H1 (cell line): Measurements from ENCODE around the gene CENPW. TPM values are rescaled to one million over a fixed set of nuclear protein-coding genes. Genes with fewer than 3 reads are reported as not detected.

Source experiments
- CTCF ChIA-PET: fragments of 300-600 bp; sonication (Branson Sonifier 250); formaldehyde crosslinking; loops from one replicate; lab custom pipeline; 2021; ENCODE audit not compliant: partially characterized antibody; lab: Charles Lee
- POLR2A ChIA-PET: fragments of 300-600 bp; sonication (Branson Sonifier 250); formaldehyde crosslinking; loops from one replicate; lab custom pipeline; 2021; ENCODE audit warnings: inconsistent platforms; ENCODE audit not compliant: partially characterized antibody; lab: Charles Lee
- DNase-seq, 2 experiments: peaks; one replicate each; pipeline versions ENCODE4 v3.0.0 to v3.0.0-alpha.2; 2010 to 2022; ENCODE audit warnings: low spot score in 2 of 2, low read depth in 1 of 2, mixed read lengths in 1 of 2
- FAIRE-seq: peaks from 2 replicates; lab custom pipeline; 2011; peaks lifted over from hg19 to GRCh38; lab: Jason Lieb, UNC
- H2AFZ ChIP-seq: 2 replicates; pipeline ENCODE4 v1.8.1; 2012; ENCODE audit warnings: low read length, inconsistent platforms
- H2AK5ac ChIP-seq: 2 replicates; pipeline ENCODE4 v1.6.1; 2013; ENCODE audit warnings: low read depth, low read length
- H2BK120ac ChIP-seq: replicated peaks from 2 replicates; pipeline ENCODE3; 2013; ENCODE audit warnings: low read depth, low read length, inconsistent platforms
- H2BK12ac ChIP-seq: 2 replicates; pipeline ENCODE4 v1.6.1; 2013; ENCODE audit warnings: low read depth, low read length
- H2BK15ac ChIP-seq: 2 replicates; pipeline ENCODE4 v1.6.1; 2013; ENCODE audit warnings: low read length
- H2BK20ac ChIP-seq: 2 replicates; pipeline ENCODE4 v1.6.1; 2013; ENCODE audit warnings: low read length
- H2BK5ac ChIP-seq: 2 replicates; pipeline ENCODE4 v1.6.1; 2013; ENCODE audit warnings: low read depth, low read length
- H3K14ac ChIP-seq: 2 replicates; pipeline ENCODE4 v1.6.1; 2013; ENCODE audit warnings: inconsistent platforms; ENCODE audit not compliant: insufficient read length
- H3K18ac ChIP-seq: 2 replicates; pipeline ENCODE4 v1.6.1; 2013; ENCODE audit warnings: low read length; ENCODE audit errors: extremely low read depth
- H3K23ac ChIP-seq: 2 replicates; pipeline ENCODE4 v1.6.1; 2013; ENCODE audit warnings: inconsistent platforms; ENCODE audit not compliant: insufficient read length
- H3K23me2 ChIP-seq: 2 replicates; pipeline ENCODE4 v1.6.1; 2013; ENCODE audit warnings: low read depth, low read length
- H3K27ac ChIP-seq: 2 replicates; pipeline ENCODE4 v1.6.1; 2011; ENCODE audit warnings: low read depth, low read length, inconsistent platforms
- H3K27me3 ChIP-seq, 4 experiments: replicated peaks in 1 of 4; 1 replicate in 1 of 4; 2 replicates in 3 of 4; pipeline versions ENCODE4 v1.6.1 to v1.8.1; 2011 to 2013; ENCODE audit warnings: low read length in 3 of 4, mild to moderate bottlenecking in 3 of 4, inconsistent platforms in 2 of 4, mixed read lengths in 2 of 4, moderate library complexity in 1 of 4; ENCODE audit not compliant: control insufficient read depth in 3 of 4, insufficient read depth in 3 of 4; ENCODE audit errors: extremely low read depth in 1 of 4
- H3K36me3 ChIP-seq, 4 experiments: 2 replicates each; pipeline versions ENCODE4 v1.6.1 to v1.8.1; 2011 to 2013; ENCODE audit warnings: mild to moderate bottlenecking in 4 of 4, low read length in 3 of 4, moderate library complexity in 2 of 4, control low read depth in 1 of 4, inconsistent platforms in 1 of 4; ENCODE audit not compliant: insufficient read depth in 4 of 4, control insufficient read depth in 2 of 4
- H3K4ac ChIP-seq: replicated peaks from 2 replicates; pipeline ENCODE3; 2013; ENCODE audit warnings: low read length, low read depth, mixed read lengths, inconsistent platforms; ENCODE audit not compliant: insufficient read length
- H3K4me1 ChIP-seq, 4 experiments: replicated peaks in 1 of 4; 1 replicate in 1 of 4; 2 replicates in 3 of 4; pipeline versions ENCODE4 v1.6.1 to v1.8.1; 2011 to 2013; ENCODE audit warnings: low read length in 3 of 4, inconsistent platforms in 2 of 4, mixed read lengths in 1 of 4; ENCODE audit not compliant: insufficient read depth in 4 of 4, control insufficient read depth in 3 of 4
- H3K4me2 ChIP-seq, 2 experiments: 2 replicates each; pipeline versions ENCODE4 v1.6.1 to v1.8.1; 2011 to 2013; ENCODE audit warnings: low read depth in 2 of 2, low read length in 2 of 2, control low read depth in 1 of 2, inconsistent platforms in 1 of 2, mild to moderate bottlenecking in 1 of 2; ENCODE audit not compliant: insufficient read depth in 1 of 2
- H3K4me3 ChIP-seq, 4 experiments: fragments of 200-600, 300-600 bp in 1 of 4; sonication (generic), shearing (Covaris generic), sonication (Bioruptor Twin) in 1 of 4; 2 replicates each; pipeline versions ENCODE4 v1.5.1 to v1.8.1; 2011 to 2016; ENCODE audit warnings: low read length in 4 of 4, low read depth in 3 of 4, control low read depth in 2 of 4, inconsistent platforms in 2 of 4, mild to moderate bottlenecking in 2 of 4, mixed read lengths in 1 of 4, moderate library complexity in 1 of 4; ENCODE audit not compliant: insufficient read depth in 2 of 4; ENCODE audit errors: extremely low read depth in 1 of 4
- H3K56ac ChIP-seq: replicated peaks from 2 replicates; pipeline ENCODE3; 2013; ENCODE audit warnings: low read depth, mild to moderate bottlenecking, mixed read lengths, low read length, inconsistent platforms; ENCODE audit not compliant: insufficient read length
- H3K79me1 ChIP-seq: 2 replicates; pipeline ENCODE4 v1.6.1; 2013; ENCODE audit warnings: low read depth, low read length, control low read depth
- H3K79me2 ChIP-seq, 2 experiments: 2 replicates each; pipeline versions ENCODE4 v1.6.1 to v1.8.1; 2012 to 2013; ENCODE audit warnings: low read length in 2 of 2, mild to moderate bottlenecking in 2 of 2, inconsistent platforms in 1 of 2; ENCODE audit not compliant: insufficient read depth in 2 of 2, control insufficient read depth in 1 of 2
- H3K9ac ChIP-seq, 4 experiments: replicated peaks in 1 of 4; 1 replicate in 1 of 4; 2 replicates in 3 of 4; pipeline versions ENCODE4 v1.6.1 to v1.8.1; 2011 to 2013; ENCODE audit warnings: low read depth in 3 of 4, low read length in 3 of 4, control low read depth in 2 of 4, mild to moderate bottlenecking in 2 of 4, moderate library complexity in 2 of 4, inconsistent platforms in 1 of 4; ENCODE audit errors: extremely low read depth in 1 of 4
- H3K9me3 ChIP-seq, 2 experiments: 2 replicates each; pipeline versions ENCODE4 v1.6.1 to v1.8.1; 2012 to 2013; ENCODE audit warnings: mild to moderate bottlenecking in 2 of 2, moderate library complexity in 2 of 2, control low read depth in 1 of 2, inconsistent platforms in 1 of 2, low read depth in 1 of 2, low read length in 1 of 2, mixed read lengths in 1 of 2; ENCODE audit not compliant: insufficient read depth in 2 of 2
- H4K20me1 ChIP-seq, 2 experiments: replicated peaks in 1 of 2; 2 replicates each; pipeline versions ENCODE3 to v1.8.1; 2011 to 2013; ENCODE audit warnings: inconsistent platforms in 2 of 2, low read length in 2 of 2, mild to moderate bottlenecking in 1 of 2; ENCODE audit not compliant: insufficient read depth in 2 of 2, control insufficient read depth in 1 of 2
- H4K5ac ChIP-seq: 2 replicates; pipeline ENCODE4 v1.6.1; 2013; ENCODE audit warnings: low read length, low read depth, mixed read lengths, inconsistent platforms; ENCODE audit not compliant: insufficient read length
- H4K8ac ChIP-seq: 2 replicates; pipeline ENCODE4 v1.8.0; 2013; ENCODE audit warnings: mild to moderate bottlenecking, moderate library complexity, low read length, inconsistent platforms; ENCODE audit not compliant: insufficient read depth; ENCODE audit errors: extremely low read depth
- H4K91ac ChIP-seq: replicated peaks from 2 replicates; pipeline ENCODE3; 2013; ENCODE audit warnings: low read length, mixed read lengths, inconsistent platforms; ENCODE audit not compliant: insufficient read length
- BACH1 ChIP-seq: IDR thresholded peaks from 2 replicates; pipeline ENCODE4 v1.6.1; 2012; ENCODE audit warnings: low read length, improper control_type of control experiment
- FOSL1 ChIP-seq: IDR thresholded peaks from 2 replicates; pipeline ENCODE4 v1.6.1; 2011; ENCODE audit warnings: mild to moderate bottlenecking, low read depth, low read length, moderate library complexity; ENCODE audit not compliant: insufficient read depth
- HDAC2 ChIP-seq, 2 experiments: fragments of 300-600 bp in 1 of 2; sonication (generic) in 1 of 2; IDR thresholded peaks; 2 replicates each; pipeline ENCODE4 v1.6.1; 2011 to 2012; ENCODE audit warnings: low read depth in 2 of 2, low read length in 2 of 2, mild to moderate bottlenecking in 2 of 2, moderate library complexity in 2 of 2, borderline replicate concordance in 1 of 2, inconsistent platforms in 1 of 2
- MAX ChIP-seq: IDR thresholded peaks from 2 replicates; pipeline ENCODE4 v1.6.1; 2012; ENCODE audit warnings: inconsistent platforms
- SP2 ChIP-seq: IDR thresholded peaks from 2 replicates; pipeline ENCODE4 v1.6.1; 2012; ENCODE audit warnings: mild to moderate bottlenecking, low read length, inconsistent platforms
- TCF12 ChIP-seq: IDR thresholded peaks from 2 replicates; pipeline ENCODE4 v1.6.1; 2011; ENCODE audit warnings: low read depth, mild to moderate bottlenecking, low read length
- polyA plus RNA-seq, 7 experiments: library from polyadenylated mRNA; depleted of rRNA in 3 of 7; stranded (reverse) in 5 of 7; unstranded in 2 of 7; fragments of >200 nt in 5 of 7; fragments of 200-250 nt in 2 of 7; gene quantifications; 1 replicate in 5 of 7; 2 replicates in 1 of 7; 4 replicates in 1 of 7; pipeline versions ENCODE4 v1.2.1 to v1.2.3, GENCODE V29; 2011 to 2013; ENCODE audit warnings: missing spikeins in 2 of 7, mixed read lengths in 2 of 7
- total RNA-seq: library from RNA; stranded (reverse); fragmentation: NEBNext Ultra II Directional; extraction: Animal tissue kit (Norgen Biotek cat#: 25700); gene quantifications from 2 replicates; pipeline ENCODE4 v1.2.1, GENCODE V29; 2021

CENPW gene
- total and polyA plus RNA-seq, 2 of the 8 experiments (the other 6 are each of a cell fraction or from before 2014, with no cell fraction given) = 22.0 to 91.1 TPM

GRCh38 chr6:126356526-126356925, 16.6 kb downstream of the CENPW start:
- Histone ChIP-seq H3K79me1 (no peaks in the 10 kb centered on the region), H3K4ac (no peak overlapping the region), H4K91ac (no peak overlapping the region), H2BK20ac (no peak overlapping the region), H3K4me1 (no peaks in the 10 kb centered on the region; a peak in 1 of 7 replicates), H4K8ac (no peak overlapping the region), H3K18ac (no peak overlapping the region), H3K56ac (no peak overlapping the region), H3K36me3 (no peaks in the 10 kb centered on the region), H3K23ac (no peak overlapping the region), H3K4me3 (no peak overlapping the region), H2BK12ac (no peak overlapping the region), H2AK5ac (no peak overlapping the region), H4K5ac (no peak overlapping the region), H3K9ac (no peak overlapping the region), H3K14ac (no peak overlapping the region), H3K4me2 (no peak overlapping the region), H2BK5ac (no peak overlapping the region), H2AFZ (no peak overlapping the region), H2BK120ac (no peak overlapping the region), H4K20me1 (no peaks in the 10 kb centered on the region), H3K27ac (no peak overlapping the region), H3K23me2 (no peaks in the 10 kb centered on the region), H3K9me3 (no peaks in the 10 kb centered on the region), H3K27me3 (no peaks in the 10 kb centered on the region), H2BK15ac (no peak overlapping the region), H3K79me2 (no peaks in the 10 kb centered on the region)
- DNase-seq = no peak
- ChIA-PET POLR2A (no interaction called here), CTCF (interaction anchor here (1.0 kb wide), 2 partner anchors 14 to 1238 kb away, joined by 3 read pairs; no protein-coding TSS in a partner anchor)
- no peak for FAIRE-seq
- no peak for TF ChIP-seq MAX
- no peak for TF ChIP-seq HDAC2 (IDR thresholded peaks at IDR 0.05; ENCODE audit: borderline replicate concordance in 1 of 2, low read depth in 2 of 2, low read length in 2 of 2)
- TF ChIP-seq SP2 = no peak
- no peak for TF ChIP-seq FOSL1
- no peak for TF ChIP-seq BACH1
- no peak for TF ChIP-seq TCF12
